Kidney (tissue), 14 donors: ENCODE results near the gene PLET1. TPM values are rescaled to one million over a fixed set of nuclear protein-coding genes. Genes with fewer than 3 reads are reported as not detected.

Experiments used
- DNase-seq, 5 donors: peaks; one replicate each; pipeline ENCODE4 v3.0.0-alpha.2; 2013 to 2020
- FAIRE-seq: peaks from 2 replicates; lab custom pipeline; 2012; peaks lifted over from hg19 to GRCh38; lab: Jason Lieb, UNC
- H3K27ac ChIP-seq, 2 donors: one replicate each; pipeline ENCODE4 v1.7.0; 2013; ENCODE audit warnings: low read depth in 2 of 2, low read length in 2 of 2, inconsistent platforms in 1 of 2
- H3K27me3 ChIP-seq: one replicate; pipeline ENCODE4 v1.7.1; 2013; ENCODE audit warnings: low read length, inconsistent platforms; ENCODE audit not compliant: control insufficient read depth, insufficient read depth
- H3K36me3 ChIP-seq, 3 donors: one replicate each; pipeline versions ENCODE4 v1.7.0 to v1.7.1; 2013; ENCODE audit warnings: low read length in 3 of 3, control low read depth in 1 of 3, inconsistent platforms in 1 of 3; ENCODE audit not compliant: insufficient read depth in 3 of 3, control insufficient read depth in 2 of 3
- H3K4me1 ChIP-seq, 3 donors: one replicate each; pipeline versions ENCODE4 v1.7.0 to v1.7.1; 2013; ENCODE audit warnings: low read length in 3 of 3, inconsistent platforms in 1 of 3, low read depth in 1 of 3; ENCODE audit not compliant: control insufficient read depth in 2 of 3, insufficient read depth in 2 of 3
- H3K4me3 ChIP-seq, 3 donors: one replicate each; pipeline versions ENCODE4 v1.7.0 to v1.8.1; 2013; ENCODE audit warnings: low read length in 3 of 3, control low read depth in 1 of 3, inconsistent platforms in 1 of 3
- H3K9ac ChIP-seq, 3 donors: one replicate each; pipeline versions ENCODE4 v1.7.0 to v1.7.1; 2013; ENCODE audit warnings: low read length in 3 of 3, control low read depth in 1 of 3, inconsistent platforms in 1 of 3
- H3K9me3 ChIP-seq, 3 donors: one replicate each; pipeline versions ENCODE4 v1.7.0 to v1.7.1; 2013; ENCODE audit warnings: low read length in 3 of 3, control low read depth in 1 of 3, inconsistent platforms in 1 of 3; ENCODE audit not compliant: control insufficient read depth in 2 of 3, insufficient read depth in 1 of 3
- CTCF ChIP-seq: IDR thresholded peaks from 3 replicates; pipeline ENCODE4 v1.5.1; 2012; ENCODE audit warnings: mild to moderate bottlenecking, moderate library complexity, borderline replicate concordance; ENCODE audit not compliant: insufficient read depth; ENCODE audit errors: extremely low read depth
- intact Hi-C: fragments of 100-400 bp; cut with DNase I; formaldehyde crosslinking; loops from one replicate; pipeline ENCODE4 v1.11.1; 2022
- polyA plus RNA-seq: library from polyadenylated mRNA; stranded (reverse); fragments of 350-450 nt; fragmentation: Illumina TruSeq; extraction: RNeasy Lipid Tissue Mini Kit (QIAGEN cat#74804); gene quantifications from one replicate; pipeline ENCODE4 v1.2.3, GENCODE V29; 2014; ENCODE audit warnings: low read depth, low replicate concordance; ENCODE audit not compliant: insufficient read depth
- total RNA-seq: library from RNA; stranded (reverse); fragmentation: NEBNext Ultra II Directional; extraction: Animal tissue kit (Norgen Biotek cat#: 25700); gene quantifications from one replicate; pipeline ENCODE4 v1.2.1, GENCODE V29; 2021
- donor health status: control.
- donor health status: control.
- donor health status: control.
- donor health status: control.
- donor health status: control.
- donor health status: DM: yes; HTN: yes; CAD: no.
- donor health status: Normal renal cell carcinoma (clear cell type).

Gene PLET1
- total and polyA plus RNA-seq, 2 donors from 2014 or later, result not detected

- no peak for FAIRE-seq
- Histone ChIP-seq H3K36me3 (peaks cover 0 to 3% (median 0%) of the 10 kb centered on the region in 3 donors), H3K27ac (no peak overlapping the region), H3K9me3 (peaks cover 0 to 4% (median 0%) of the 10 kb centered on the region in 3 donors), H3K4me1 (peaks cover 0 to 4% (median 0%) of the 10 kb centered on the region in 3 donors), H3K9ac (no peak overlapping the region), H3K4me3 (no peak overlapping the region), H3K27me3 (no peaks in the 10 kb centered on the region)
- TF ChIP-seq CTCF, result no peak
- intact Hi-C loops, result no loop called here
- no peak for DNase-seq
Measured at GRCh38 chr11:112253605-112254242, 6.9 kb downstream of the PLET1 start.

GRCh38 chr11:112249871-112250610 lies 10.6 kb downstream of the PLET1 start:
- DNase-seq (peak in 3 of 5 donors; percentile 25 to 67 (median 60)), FAIRE-seq (no peak)
- intact Hi-C loops, result no loop called here
- H3K27me3 ChIP-seq, result no peaks in the 10 kb centered on the region
- H3K9ac ChIP-seq, result no peak overlapping the region
- H3K4me1 ChIP-seq, result no peaks in the 10 kb centered on the region
- peaks cover 0 to 4% (median 0%) of the 10 kb centered on the region in 3 donors for H3K9me3 ChIP-seq
- no peak overlapping the region for H3K27ac ChIP-seq
- peaks cover 0 to 3% (median 0%) of the 10 kb centered on the region in 3 donors for H3K36me3 ChIP-seq
- no peak overlapping the region for H3K4me3 ChIP-seq
- TF ChIP-seq CTCF, result no peak

- TF ChIP-seq CTCF, result no peak
- Histone ChIP-seq H3K4me3 (no peak overlapping the region), H3K9me3 (no peaks in the 10 kb centered on the region), H3K36me3 (no peaks in the 10 kb centered on the region), H3K27ac (no peak overlapping the region), H3K27me3 (no peaks in the 10 kb centered on the region), H3K9ac (no peak overlapping the region), H3K4me1 (no peaks in the 10 kb centered on the region)
- intact Hi-C loops, result no loop called here
- FAIRE-seq (no peak), DNase-seq (no peak)
Measured at GRCh38 chr11:112248201-112248600, 12.5 kb downstream of the PLET1 start.
